ENCODE results near the gene GPC5. TPM values are rescaled to one million over a fixed set of nuclear protein-coding genes. Genes with fewer than 3 reads are reported as not detected.

Gene GPC5
- total RNA-seq, 1 experiment from 2014 or later = 0.15 TPM

DNA sequence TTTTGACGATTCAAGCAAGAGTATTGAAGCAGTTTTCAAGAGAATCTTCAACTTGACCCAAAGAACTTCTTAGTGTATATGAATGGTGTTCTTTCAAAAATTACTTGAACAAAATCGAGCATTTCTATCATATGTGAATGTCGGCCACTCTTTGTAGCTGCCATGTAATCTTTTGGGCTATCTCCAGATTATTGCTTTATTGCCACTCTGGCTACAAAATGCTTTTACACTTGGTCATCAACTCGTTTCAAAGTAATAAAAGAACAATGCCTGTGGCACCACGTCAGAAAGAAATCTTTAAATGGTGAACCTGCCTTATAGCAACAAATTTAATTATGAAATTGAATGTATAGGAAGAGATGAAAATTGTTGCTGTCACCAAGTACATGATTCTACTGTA lies 834.5 kb downstream of the GPC5 start:
- no peak for DNase-seq
- H2BK20ac ChIP-seq (ENCODE audit: low read depth, low read length, poor library complexity, severe bottlenecking) = no peak overlapping the region
- H4K20me1 ChIP-seq (ENCODE audit: control insufficient read depth, insufficient read depth, insufficient read length) = no peaks in the 10 kb centered on the region
- no peak overlapping the region for H2AFZ ChIP-seq (ENCODE audit: low read length)
- H3K4me3 Mint-ChIP-seq = no peak overlapping the region
- no peak overlapping the region for H3K4me2 ChIP-seq (ENCODE audit: insufficient read depth, insufficient read length, low read length)
- H3K9me3 Mint-ChIP-seq = no peaks in the 10 kb centered on the region
- no CpG with 5 or more reads among the region's 5 CpGs for WGBS (ENCODE audit: extremely low coverage, insufficient read length, low lambda C conversion rate)
- H3K36me3 Mint-ChIP-seq (ENCODE audit: insufficient read depth in 1 of 3, low read depth in 3 of 3) = no peaks in the 10 kb centered on the region
- no peaks in the 10 kb centered on the region for H3K79me2 ChIP-seq (ENCODE audit: insufficient read depth, low read length)
- no peak overlapping the region for H4K5ac ChIP-seq (ENCODE audit: insufficient read length, low read depth, low read length)
- H2BK120ac ChIP-seq (ENCODE audit: low read depth, low read length, poor library complexity, severe bottlenecking) = no peak overlapping the region
- no peak overlapping the region for H3K23ac ChIP-seq (ENCODE audit: insufficient read length, low read depth, low read length)
- H2BK5ac ChIP-seq (ENCODE audit: insufficient read length, low read length) = no peak overlapping the region
- H4K91ac ChIP-seq (ENCODE audit: insufficient read length, low read depth, low read length) = no peak overlapping the region
- no peaks in the 10 kb centered on the region for H3K9me3 ChIP-seq (ENCODE audit: control insufficient read depth, low read depth, low read length)
- H3K18ac ChIP-seq (ENCODE audit: insufficient read length, low read depth, low read length) = no peak overlapping the region
- H3K9ac ChIP-seq (ENCODE audit: extremely low read depth, insufficient read length, low read length) = no peak overlapping the region
- H3K4me1 Mint-ChIP-seq = no peaks in the 10 kb centered on the region; a peak in 1 of 4 replicates
- no peak overlapping the region for H2BK15ac ChIP-seq (ENCODE audit: low read depth, low read length)
- no peak overlapping the region for H2BK12ac ChIP-seq (ENCODE audit: insufficient read length, low read depth, low read length)
- no peak overlapping the region for H3K27ac ChIP-seq (ENCODE audit: insufficient read length, low read depth, low read length)
- H4K8ac ChIP-seq (replicated peaks; ENCODE audit: insufficient read length, low read depth, low read length) = no peak overlapping the region
- no peak overlapping the region for H3K27ac Mint-ChIP-seq
- no peaks in the 10 kb centered on the region for H3K23me2 ChIP-seq (ENCODE audit: insufficient read length, low read depth, low read length, poor library complexity, severe bottlenecking)
- H3K4ac ChIP-seq (ENCODE audit: low read depth, low read length) = no peak overlapping the region
- H3K27me3 Mint-ChIP-seq (ENCODE audit: low read depth) = no peaks in the 10 kb centered on the region
- no peak overlapping the region for H3T11ph ChIP-seq (ENCODE audit: low read length)
- no peaks in the 10 kb centered on the region for H3K4me1 ChIP-seq (ENCODE audit: insufficient read depth, low read length)
- TF ChIP-seq, protein P1, sequence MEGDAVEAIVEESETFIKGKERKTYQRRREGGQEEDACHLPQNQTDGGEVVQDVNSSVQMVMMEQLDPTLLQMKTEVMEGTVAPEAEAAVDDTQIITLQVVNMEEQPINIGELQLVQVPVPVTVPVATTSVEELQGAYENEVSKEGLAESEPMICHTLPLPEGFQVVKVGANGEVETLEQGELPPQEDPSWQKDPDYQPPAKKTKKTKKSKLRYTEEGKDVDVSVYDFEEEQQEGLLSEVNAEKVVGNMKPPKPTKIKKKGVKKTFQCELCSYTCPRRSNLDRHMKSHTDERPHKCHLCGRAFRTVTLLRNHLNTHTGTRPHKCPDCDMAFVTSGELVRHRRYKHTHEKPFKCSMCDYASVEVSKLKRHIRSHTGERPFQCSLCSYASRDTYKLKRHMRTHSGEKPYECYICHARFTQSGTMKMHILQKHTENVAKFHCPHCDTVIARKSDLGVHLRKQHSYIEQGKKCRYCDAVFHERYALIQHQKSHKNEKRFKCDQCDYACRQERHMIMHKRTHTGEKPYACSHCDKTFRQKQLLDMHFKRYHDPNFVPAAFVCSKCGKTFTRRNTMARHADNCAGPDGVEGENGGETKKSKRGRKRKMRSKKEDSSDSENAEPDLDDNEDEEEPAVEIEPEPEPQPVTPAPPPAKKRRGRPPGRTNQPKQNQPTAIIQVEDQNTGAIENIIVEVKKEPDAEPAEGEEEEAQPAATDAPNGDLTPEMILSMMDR (conservative IDR thresholded peaks at IDR 0.05) = no peak
- no peak overlapping the region for H3K56ac ChIP-seq (ENCODE audit: insufficient read length, low read depth, low read length)
- H3K27me3 ChIP-seq (ENCODE audit: insufficient read depth, low read length) = no peaks in the 10 kb centered on the region
- no peaks in the 10 kb centered on the region for H3K79me1 ChIP-seq (ENCODE audit: insufficient read depth, low read depth, low read length, poor library complexity, severe bottlenecking)
- no peak overlapping the region for H2AK5ac ChIP-seq (ENCODE audit: insufficient read length, low read length)
- H3K14ac ChIP-seq (ENCODE audit: insufficient read depth, low read length) = no peak overlapping the region

Measured in H9 (cell line).